Epithelial cell of prostate (primary cell): ENCODE results near the gene NCEH1.
"Not testable (repeated sequence)": the region's sequence is repeated elsewhere in the genome, so short reads cannot be mapped to it uniquely, and the experiment has no call there.

Source experiments
- DNase-seq: peaks from one replicate; pipeline ENCODE4 v3.0.0-alpha.2; 2011; ENCODE audit warnings: low read depth, low spot score
- H3K27ac ChIP-seq: fragments of 450-650 bp; 2 replicates; pipeline ENCODE4 v1.5.1; 2017; ENCODE audit warnings: mild to moderate bottlenecking

Gene NCEH1

DNA sequence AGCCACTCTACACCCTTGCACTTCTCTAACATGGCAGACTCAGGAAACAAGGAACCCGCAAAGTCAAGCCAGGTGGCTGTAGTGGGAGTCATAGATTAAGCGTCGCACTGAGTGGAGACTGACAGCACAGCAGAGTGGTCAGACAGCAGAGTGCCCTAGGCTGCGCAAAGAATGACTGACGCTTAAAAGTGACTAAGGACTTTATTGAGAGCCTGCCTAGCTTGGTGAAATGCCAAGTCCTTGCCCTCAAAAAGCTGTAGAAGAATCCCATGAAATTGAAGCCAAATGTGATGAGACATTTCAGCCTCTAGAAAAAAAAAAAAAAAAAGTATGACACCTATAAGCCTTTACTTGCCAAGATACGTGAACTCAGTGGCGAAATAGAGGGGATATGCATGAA lies 30.2 kb downstream of the NCEH1 start:
- no peak for DNase-seq
- no peak overlapping the region for H3K27ac ChIP-seq

DNA sequence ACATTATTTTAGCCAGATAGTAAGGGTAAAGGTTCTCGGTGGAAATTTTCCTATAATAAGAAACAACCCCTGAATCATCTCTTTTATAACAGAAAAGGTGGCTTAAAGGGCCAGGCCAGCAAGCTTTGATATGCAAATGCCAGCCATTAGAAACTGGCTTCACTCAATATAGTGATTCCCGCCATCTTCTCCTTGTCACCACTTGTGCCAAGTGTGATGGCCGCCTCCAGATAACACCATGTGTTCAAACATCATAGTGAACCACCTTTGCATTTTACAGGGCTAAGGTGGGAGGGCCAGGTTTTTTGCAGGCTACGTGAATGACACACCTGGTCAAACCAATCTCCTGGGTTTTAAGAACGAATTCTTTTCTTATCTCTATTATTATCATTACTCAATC lies 31.3 kb downstream of the NCEH1 start:
- no peak for DNase-seq
- H3K27ac ChIP-seq: no peak overlapping the region

DNA sequence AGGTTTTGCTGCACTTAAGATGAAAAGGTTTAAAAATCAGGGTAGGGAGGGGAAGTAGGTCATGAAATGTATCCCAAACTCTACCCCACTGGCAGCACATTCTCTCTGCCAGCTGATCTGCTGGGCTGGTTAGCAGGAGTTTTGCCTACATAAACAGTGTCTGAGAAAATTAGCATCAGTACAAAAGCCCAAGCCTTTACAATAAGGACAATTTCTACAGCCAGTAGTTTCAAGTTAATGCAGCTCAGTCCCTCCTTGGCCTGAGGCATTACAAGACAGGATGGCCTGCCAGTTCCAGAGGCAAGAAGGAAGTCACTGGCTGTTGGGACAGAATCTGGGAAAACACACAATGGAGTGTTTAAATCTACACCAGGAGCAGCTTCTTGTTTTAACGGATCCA lies 32.8 kb downstream of the NCEH1 start:
- peak overlapping the region; percentile 70 for H3K27ac ChIP-seq
- DNase-seq: no peak

- no peak for DNase-seq
- H3K27ac ChIP-seq: peak overlapping the region; percentile 70
Observed at GRCh38 chr3:172676196-172676922, 34.5 kb downstream of the NCEH1 start.

GRCh38 chr3:172675441-172676193 lies 35.2 kb downstream of the NCEH1 start:
- peak overlapping the region; percentile 70 for H3K27ac ChIP-seq
- DNase-seq: no peak

DNA sequence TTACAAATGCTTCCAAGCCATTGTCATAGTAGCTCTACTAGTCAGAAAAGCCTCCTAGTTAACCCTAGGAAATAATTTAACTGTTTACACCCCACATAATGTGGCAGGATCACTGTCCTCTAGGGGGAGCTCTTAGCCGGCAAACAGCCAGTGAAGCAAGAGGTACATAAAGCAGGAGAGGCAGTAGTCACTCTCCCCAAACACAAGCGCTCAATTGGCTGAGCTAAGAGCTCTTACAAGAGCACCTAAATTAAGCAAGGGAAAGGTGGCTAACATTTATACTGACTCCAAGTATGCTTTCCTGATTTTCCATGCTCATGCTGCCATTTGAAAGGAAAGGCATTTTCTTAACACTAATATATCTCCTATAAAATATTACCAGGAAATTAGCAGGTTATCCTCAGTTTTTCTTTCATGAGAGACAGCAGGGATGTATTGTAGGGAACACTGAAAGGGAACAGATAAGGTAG lies 37.6 kb downstream of the NCEH1 start:
- no peak for DNase-seq
- H3K27ac ChIP-seq: peak overlapping the region; percentile 48

DNA sequence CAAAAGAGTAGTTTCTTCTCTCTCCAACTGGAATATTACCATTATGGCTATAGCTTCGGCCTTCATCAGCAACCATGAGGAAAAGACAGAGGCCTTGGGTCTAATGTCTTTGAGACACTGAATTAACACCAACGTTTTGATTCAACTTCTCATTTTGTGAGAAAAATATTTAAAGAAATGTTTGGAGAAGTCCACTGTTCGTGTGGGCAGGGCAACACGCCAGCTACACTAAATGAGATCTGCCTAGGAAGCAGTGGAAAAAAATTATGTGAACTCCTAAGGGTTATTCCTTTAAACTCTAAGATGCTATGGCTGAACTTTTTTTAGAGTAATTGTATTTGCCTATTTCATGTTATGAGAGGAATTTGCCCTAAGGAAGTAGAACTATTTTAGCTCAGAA lies 41.8 kb downstream of the NCEH1 start:
- no peak overlapping the region for H3K27ac ChIP-seq
- DNase-seq: no peak

- no peak overlapping the region for H3K27ac ChIP-seq
- no peak for DNase-seq
Observed at GRCh38 chr3:172666873-172667694, 43.8 kb downstream of the NCEH1 start.

GRCh38 chr3:172666181-172666872 lies 44.5 kb downstream of the NCEH1 start:
- DNase-seq: no peak
- H3K27ac ChIP-seq: no peak overlapping the region

- not testable (repeated sequence) for H3K27ac ChIP-seq, DNase-seq
Observed at GRCh38 chr3:172665510-172665909, 45.4 kb downstream of the NCEH1 start.

GRCh38 chr3:172660421-172660820 lies 50.4 kb downstream of the NCEH1 start:
- not testable (repeated sequence) for DNase-seq, H3K27ac ChIP-seq

GRCh38 chr3:172659246-172660002 lies 51.4 kb downstream of the NCEH1 start:
- no peak for DNase-seq
- peak overlapping the region; percentile 50 for H3K27ac ChIP-seq

- H3K27ac ChIP-seq: peak overlapping the region; percentile 50
Observed at GRCh38 chr3:172658344-172659245, 52.3 kb downstream of the NCEH1 start.

GRCh38 chr3:172656602-172657001 lies 54.3 kb downstream of the NCEH1 start:
- DNase-seq: no peak
- H3K27ac ChIP-seq: no peak overlapping the region

More at GRCh38 chr3:172658344-172659245, 52.3 kb downstream of the NCEH1 start:
- DNase-seq: no peak

DNA sequence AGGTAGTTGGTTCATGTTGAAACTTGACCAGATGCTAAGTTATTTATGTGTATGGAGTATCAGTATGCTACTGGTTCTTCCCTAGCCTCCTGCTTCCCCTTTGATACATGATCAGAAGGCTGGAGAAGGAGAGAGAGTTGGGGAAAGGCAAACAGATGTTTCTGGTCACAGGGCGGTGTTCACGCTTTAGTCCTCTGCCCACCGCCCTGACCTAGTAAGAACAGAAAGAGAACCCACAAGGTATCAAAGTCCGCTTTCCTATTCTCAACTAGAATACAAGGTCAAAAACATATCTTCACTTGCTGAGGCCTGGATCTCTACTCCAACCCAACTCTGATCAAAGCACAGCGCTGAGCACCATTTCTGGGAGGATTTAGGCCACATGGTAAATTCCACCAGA lies 55.5 kb downstream of the NCEH1 start:
- no peak overlapping the region for H3K27ac ChIP-seq
- no peak for DNase-seq

DNA sequence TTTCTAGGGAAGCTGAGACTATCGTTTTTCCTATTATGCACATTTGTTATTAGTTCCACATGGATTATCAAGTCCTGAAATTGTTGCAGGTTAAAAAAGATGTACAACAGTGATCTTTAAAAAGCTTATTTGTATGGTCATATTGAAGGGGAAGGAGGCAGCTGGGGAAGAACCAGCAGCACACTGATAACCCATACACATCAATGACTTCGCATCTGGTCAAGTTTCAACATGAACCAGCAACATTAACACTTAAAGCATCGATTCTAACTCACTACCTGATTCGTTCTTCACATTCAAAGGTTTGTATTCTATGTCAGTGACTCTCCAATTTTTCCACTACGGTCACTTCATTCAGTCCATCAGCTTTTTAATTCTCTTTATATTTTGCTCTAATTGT lies 56.4 kb downstream of the NCEH1 start:
- no peak for DNase-seq
- no peak overlapping the region for H3K27ac ChIP-seq

DNA sequence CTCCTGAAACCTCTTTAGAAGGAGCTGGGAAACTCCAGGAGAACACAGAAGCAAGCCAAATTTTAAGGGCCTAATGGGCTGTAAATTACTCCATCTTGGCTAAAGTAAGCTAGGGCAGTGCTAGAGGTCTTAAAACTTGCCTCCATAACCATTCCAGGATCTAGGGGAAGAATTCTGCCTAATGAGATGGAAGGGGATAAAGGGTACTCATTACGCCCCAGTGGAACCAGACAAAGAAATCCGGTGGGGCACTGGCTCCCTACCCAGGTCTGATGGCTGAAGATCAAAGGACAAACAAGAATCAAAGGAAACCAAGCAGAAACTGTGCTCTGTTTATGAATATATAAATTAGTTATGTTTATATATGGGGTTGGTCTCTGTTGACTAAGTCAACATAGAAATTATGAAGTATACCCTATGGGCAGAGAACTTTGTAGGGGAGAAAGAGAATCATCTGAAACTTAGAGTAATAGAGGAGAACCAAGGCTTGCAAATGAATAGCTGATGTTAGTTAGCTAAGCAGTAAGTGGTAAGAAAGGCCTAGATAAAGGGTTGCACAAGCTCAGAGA lies 57.8 kb downstream of the NCEH1 start:
- DNase-seq: no peak
- no peak overlapping the region for H3K27ac ChIP-seq
